Keratinocyte (primary cell): Measurements from ENCODE around the gene ERGIC1. TPM values are rescaled to one million over a fixed set of nuclear protein-coding genes. Genes with fewer than 3 reads are reported as not detected.

Source experiments
- DNase-seq: peaks from one replicate; pipeline ENCODE4 v3.0.0-alpha.2; 2011; ENCODE audit warnings: low read depth, missing footprints, low spot score
- FAIRE-seq: peaks from 2 replicates; lab custom pipeline; 2011; peaks lifted over from hg19 to GRCh38; lab: Jason Lieb, UNC
- H2AFZ ChIP-seq: 2 replicates; pipeline ENCODE4 v1.6.0; 2012; ENCODE audit warnings: low read length, control low read depth, inconsistent platforms; ENCODE audit not compliant: control insufficient read depth
- H3K27ac ChIP-seq: 2 replicates; pipeline ENCODE4 v1.5.1; 2011; ENCODE audit warnings: low read length; ENCODE audit not compliant: control insufficient read depth, insufficient read depth
- H3K27me3 ChIP-seq: 3 replicates; pipeline ENCODE4 v1.6.0; 2011; ENCODE audit warnings: low read length; ENCODE audit not compliant: control insufficient read depth, insufficient read depth; ENCODE audit errors: extremely low read depth
- H3K36me3 ChIP-seq, 2 experiments: 2 replicates in 1 of 2; 3 replicates in 1 of 2; pipeline ENCODE4 v1.5.1; 2011; ENCODE audit warnings: low read length in 2 of 2, mild to moderate bottlenecking in 1 of 2; ENCODE audit not compliant: control insufficient read depth in 2 of 2, insufficient read depth in 2 of 2; ENCODE audit errors: extremely low read depth in 1 of 2
- H3K4me1 ChIP-seq: 3 replicates; pipeline ENCODE4 v1.5.1; 2011; ENCODE audit warnings: low read length; ENCODE audit not compliant: control insufficient read depth, insufficient read depth; ENCODE audit errors: extremely low read depth
- H3K4me2 ChIP-seq: 3 replicates; pipeline ENCODE4 v1.6.0; 2011; ENCODE audit warnings: low read depth, low read length; ENCODE audit not compliant: control insufficient read depth, insufficient read depth; ENCODE audit errors: extremely low read depth
- H3K4me3 ChIP-seq, 3 experiments: fragments of 200-600 bp in 1 of 3; sonication (generic) in 1 of 3; 2 replicates in 2 of 3; 3 replicates in 1 of 3; pipeline ENCODE4 v1.5.1; 2011 to 2016; ENCODE audit warnings: low read length in 3 of 3, mild to moderate bottlenecking in 3 of 3, control low read depth in 2 of 3, inconsistent platforms in 1 of 3, low read depth in 1 of 3, mixed read lengths in 1 of 3, mixed run types in 1 of 3, moderate library complexity in 1 of 3; ENCODE audit not compliant: control insufficient read depth in 2 of 3, insufficient read depth in 2 of 3; ENCODE audit errors: extremely low read depth in 1 of 3
- H3K79me2 ChIP-seq: 2 replicates; pipeline ENCODE4 v1.6.0; 2012; ENCODE audit warnings: low read length; ENCODE audit not compliant: control insufficient read depth, insufficient read depth
- H3K9ac ChIP-seq: 3 replicates; pipeline ENCODE4 v1.6.0; 2011; ENCODE audit warnings: low read length; ENCODE audit not compliant: control insufficient read depth, insufficient read depth; ENCODE audit errors: extremely low read depth
- H3K9me1 ChIP-seq: 3 replicates; pipeline ENCODE4 v1.6.0; 2011; ENCODE audit warnings: low read length; ENCODE audit not compliant: control insufficient read depth, insufficient read depth; ENCODE audit errors: extremely low read depth
- H3K9me3 ChIP-seq: 2 replicates; pipeline ENCODE4 v1.5.1; 2012; ENCODE audit warnings: low read depth, low read length; ENCODE audit not compliant: control insufficient read depth
- H4K20me1 ChIP-seq: 3 replicates; pipeline ENCODE4 v1.6.0; 2011; ENCODE audit warnings: low read length; ENCODE audit not compliant: control insufficient read depth, insufficient read depth; ENCODE audit errors: extremely low read depth
- CTCF ChIP-seq, 3 experiments: IDR thresholded peaks in 1 of 3; conservative IDR thresholded peaks in 1 of 3; optimal IDR thresholded peaks in 1 of 3; 2 replicates in 2 of 3; 3 replicates in 1 of 3; pipeline versions ENCODE3 to v1.5.1; 2011; ENCODE audit warnings: low read length in 3 of 3, mild to moderate bottlenecking in 3 of 3, moderate library complexity in 2 of 3, control low read depth in 1 of 3, inconsistent platforms in 1 of 3; ENCODE audit not compliant: insufficient read depth in 2 of 3; ENCODE audit errors: extremely low read depth in 1 of 3
- EZH2 ChIP-seq: IDR thresholded peaks from one replicate; pipeline ENCODE4 v1.6.1; 2012; ENCODE audit warnings: inconsistent platforms, mild to moderate bottlenecking, low read length, moderate library complexity
- dilution Hi-C: fragments of 300-500 bp; cut with MboI; formaldehyde crosslinking; loops from one replicate; pipeline ENCODE4 v1.7.0; 2020; ENCODE audit warnings: low sequenced_read_pairs; ENCODE audit not compliant: extremely low pct_ligation_motif_present
- polyA plus RNA-seq, 5 experiments: library from polyadenylated mRNA; depleted of rRNA in 3 of 5; stranded (reverse) in 3 of 5; stranded (forward) in 1 of 5; unstranded in 1 of 5; fragments of >200 nt; gene quantifications; 1 replicate in 1 of 5; 2 replicates in 3 of 5; 3 replicates in 1 of 5; pipeline versions ENCODE4 v1.2.1 to v1.2.3, GENCODE V29; 2011 to 2012; ENCODE audit warnings: missing spikeins in 2 of 5, low read depth in 1 of 5, low replicate concordance in 1 of 5

The ERGIC1 gene
- polyA plus RNA-seq, 1 donor (not counting 4 experiments of a cell fraction or from before 2014, with no cell fraction given): 93.4 TPM

GRCh38 chr5:172883066-172883465 is 49.0 kb downstream of the ERGIC1 start:
- FAIRE-seq (no peak), DNase-seq (no peak)
- Histone ChIP-seq H3K27ac (no peak overlapping the region), H3K27me3 (no peaks in the 10 kb centered on the region), H3K9me1 (no peaks in the 10 kb centered on the region), H3K9me3 (no peaks in the 10 kb centered on the region), H3K4me3 (no peak overlapping the region), H3K4me1 (peaks cover 4% of the 10 kb centered on the region), H3K36me3 (peaks cover 0 to 12% of the 10 kb centered on the region in 2 experiments), H3K9ac (no peak overlapping the region), H3K79me2 (peaks cover 2% of the 10 kb centered on the region), H3K4me2 (no peak overlapping the region), H2AFZ (no peak overlapping the region), H4K20me1 (no peaks in the 10 kb centered on the region)
- dilution Hi-C loops: no loop called here
- TF ChIP-seq CTCF (optimal IDR thresholded peaks at IDR 0.05 in 1 of 3, IDR thresholded peaks at IDR 0.05 in 1 of 3, conservative IDR thresholded peaks at IDR 0.05 in 1 of 3; ENCODE audit: extremely low read depth in 1 of 3, insufficient read depth in 2 of 3, low read length in 3 of 3) (no peak), EZH2 (no peak)

DNA sequence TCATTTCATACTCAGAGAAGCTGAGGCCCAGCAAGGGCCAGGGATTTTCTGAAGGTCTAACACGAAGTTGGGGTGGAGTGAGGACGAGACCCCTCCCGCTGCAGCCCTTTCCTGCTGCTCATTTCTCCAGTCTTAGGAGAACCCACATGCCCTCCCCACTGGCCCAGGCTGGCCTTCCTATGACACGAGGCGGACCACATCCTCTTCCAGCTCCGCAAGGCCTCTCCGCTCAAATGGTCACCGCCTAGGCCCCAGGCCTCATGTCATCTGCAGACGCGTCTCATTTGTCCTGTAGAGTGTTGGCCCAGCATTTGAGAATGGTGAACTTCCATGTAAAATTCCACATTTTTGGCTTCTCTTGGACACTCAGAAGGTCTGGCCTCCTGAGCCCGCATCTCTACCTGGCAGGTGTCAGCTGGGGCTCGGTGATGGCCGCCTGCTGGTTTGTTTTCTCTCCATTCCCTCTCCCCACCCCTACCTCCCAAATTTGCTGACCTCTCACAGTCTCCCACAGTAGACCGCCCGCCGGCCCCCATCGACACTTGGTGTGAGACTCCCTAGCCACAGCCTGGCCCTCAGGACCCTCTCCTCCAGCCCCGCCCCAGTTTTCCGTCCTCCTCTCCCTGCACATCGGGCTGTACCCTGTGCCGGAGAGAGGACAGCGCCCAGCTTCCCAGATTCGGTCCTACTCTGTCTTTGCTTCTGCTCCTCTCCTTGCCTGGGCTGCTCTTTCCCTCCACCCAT is 51.7 kb downstream of the ERGIC1 start:
- FAIRE-seq (no peak), DNase-seq (no peak)
- Histone ChIP-seq H3K9ac (no peak overlapping the region), H3K79me2 (no peaks in the 10 kb centered on the region), H3K9me3 (no peaks in the 10 kb centered on the region), H3K27ac (no peak overlapping the region), H4K20me1 (no peaks in the 10 kb centered on the region), H3K9me1 (no peaks in the 10 kb centered on the region), H3K4me3 (no peak overlapping the region), H3K4me2 (no peak overlapping the region), H3K36me3 (peaks cover 5 to 18% of the 10 kb centered on the region in 2 experiments), H2AFZ (no peak overlapping the region), H3K4me1 (peaks cover 4% of the 10 kb centered on the region), H3K27me3 (no peaks in the 10 kb centered on the region)
- TF ChIP-seq EZH2 (no peak), CTCF (optimal IDR thresholded peaks at IDR 0.05 in 1 of 3, IDR thresholded peaks at IDR 0.05 in 1 of 3, conservative IDR thresholded peaks at IDR 0.05 in 1 of 3; ENCODE audit: extremely low read depth in 1 of 3, insufficient read depth in 2 of 3, low read length in 3 of 3) (no peak)
- dilution Hi-C loops: no loop called here
